ENCODE results near the gene SIGLECL1. TPM values are rescaled to one million over a fixed set of nuclear protein-coding genes. Genes with fewer than 3 reads are reported as not detected.

The SIGLECL1 gene
- total and polyA plus RNA-seq, 2 donors: 0.05 to 0.09 TPM

- no peaks in the 10 kb centered on the region for H3K27me3 ChIP-seq (ENCODE audit: control insufficient read depth in 2 of 2, insufficient read depth in 1 of 2, low read length in 1 of 2)
- H3K4me3 ChIP-seq (ENCODE audit: low read length in 2 of 2): no peak overlapping the region
- 18% methylated on average over 5 of the region's 5 CpGs for WGBS
- H3K9me3 ChIP-seq (ENCODE audit: control insufficient read depth in 2 of 2, insufficient read depth in 1 of 2, low read length in 1 of 2): peaks cover 0 to 8% of the 10 kb centered on the region in 2 donors
- peaks cover 0 to 9% of the 10 kb centered on the region in 2 donors for H3K4me1 ChIP-seq (ENCODE audit: control insufficient read depth in 2 of 2, insufficient read depth in 2 of 2, low read length in 2 of 2)
- H3K36me3 ChIP-seq (ENCODE audit: control insufficient read depth in 2 of 2, insufficient read depth in 2 of 2, low read length in 1 of 2): no peaks in the 10 kb centered on the region
- peak in 1 of 9 donors; percentile 12 for DNase-seq (ENCODE audit: low read depth in 6 of 9, low spot score in 9 of 9)
- no peak overlapping the region for H3K27ac ChIP-seq (ENCODE audit: low read depth in 1 of 2, low read length in 1 of 2)
Observed at GRCh38 chr19:51246164-51246552, 4.7 kb upstream of the SIGLECL1 start.

DNA sequence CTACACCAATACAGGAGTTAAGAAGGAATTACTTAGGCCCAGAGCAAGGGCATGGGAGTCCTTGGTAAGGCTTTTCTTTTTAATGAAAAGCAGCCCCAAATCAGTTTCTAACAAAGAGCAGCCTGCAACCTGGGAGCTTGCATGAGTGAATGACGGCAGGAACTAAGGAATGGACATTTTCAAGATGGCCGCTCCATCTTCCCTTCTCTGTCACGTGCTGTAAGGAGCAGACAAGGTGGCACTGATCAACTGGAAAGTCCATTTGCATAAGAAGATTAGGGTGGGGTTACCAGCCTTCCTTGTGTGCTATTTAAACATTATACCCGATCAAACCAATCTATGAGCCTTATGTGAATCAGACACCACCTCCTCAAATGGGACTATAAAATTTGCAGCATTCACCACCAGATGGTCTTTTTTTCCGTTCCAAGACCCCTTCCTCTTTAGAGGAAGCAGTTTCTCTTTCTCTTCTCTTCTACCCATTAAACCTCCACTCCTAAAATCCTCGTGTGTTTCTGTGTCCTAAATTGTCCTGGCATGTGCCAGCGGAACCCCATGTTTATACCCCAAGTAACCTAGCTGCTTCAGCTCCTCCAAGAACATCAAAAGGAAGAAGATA lies 2.8 kb upstream of the SIGLECL1 start:
- Histone ChIP-seq H3K27me3 (ENCODE audit: control insufficient read depth in 2 of 2, insufficient read depth in 1 of 2, low read length in 1 of 2) (no peaks in the 10 kb centered on the region), H3K4me1 (ENCODE audit: control insufficient read depth in 2 of 2, insufficient read depth in 2 of 2, low read length in 2 of 2) (peaks cover 0 to 6% of the 10 kb centered on the region in 2 donors), H3K36me3 (ENCODE audit: control insufficient read depth in 2 of 2, insufficient read depth in 2 of 2, low read length in 1 of 2) (no peaks in the 10 kb centered on the region), H3K27ac (ENCODE audit: low read depth in 1 of 2, low read length in 1 of 2) (no peak overlapping the region), H3K4me3 (ENCODE audit: low read length in 2 of 2) (no peak overlapping the region), H3K9me3 (ENCODE audit: control insufficient read depth in 2 of 2, insufficient read depth in 1 of 2, low read length in 1 of 2) (peaks cover 0 to 8% of the 10 kb centered on the region in 2 donors)
- DNase-seq (ENCODE audit: low read depth in 6 of 9, low spot score in 9 of 9): no peak
- 74% methylated on average over 7 of the region's 7 CpGs for WGBS

- no peak overlapping the region for H3K27ac ChIP-seq (ENCODE audit: low read depth in 1 of 2, low read length in 1 of 2)
- 94% methylated on average over 9 of the region's 9 CpGs for WGBS
- no peaks in the 10 kb centered on the region for H3K36me3 ChIP-seq (ENCODE audit: control insufficient read depth in 2 of 2, insufficient read depth in 2 of 2, low read length in 1 of 2)
- H3K4me1 ChIP-seq (ENCODE audit: control insufficient read depth in 2 of 2, insufficient read depth in 2 of 2, low read length in 2 of 2): no peaks in the 10 kb centered on the region
- H3K4me3 ChIP-seq (ENCODE audit: low read length in 2 of 2): no peak overlapping the region
- DNase-seq (ENCODE audit: low read depth in 6 of 9, low spot score in 9 of 9): no peak
- peaks cover 0 to 8% of the 10 kb centered on the region in 2 donors for H3K9me3 ChIP-seq (ENCODE audit: control insufficient read depth in 2 of 2, insufficient read depth in 1 of 2, low read length in 1 of 2)
- H3K27me3 ChIP-seq (ENCODE audit: control insufficient read depth in 2 of 2, insufficient read depth in 1 of 2, low read length in 1 of 2): no peaks in the 10 kb centered on the region
Observed at GRCh38 chr19:51251468-51251820, 564 bp downstream of the SIGLECL1 start.

DNA sequence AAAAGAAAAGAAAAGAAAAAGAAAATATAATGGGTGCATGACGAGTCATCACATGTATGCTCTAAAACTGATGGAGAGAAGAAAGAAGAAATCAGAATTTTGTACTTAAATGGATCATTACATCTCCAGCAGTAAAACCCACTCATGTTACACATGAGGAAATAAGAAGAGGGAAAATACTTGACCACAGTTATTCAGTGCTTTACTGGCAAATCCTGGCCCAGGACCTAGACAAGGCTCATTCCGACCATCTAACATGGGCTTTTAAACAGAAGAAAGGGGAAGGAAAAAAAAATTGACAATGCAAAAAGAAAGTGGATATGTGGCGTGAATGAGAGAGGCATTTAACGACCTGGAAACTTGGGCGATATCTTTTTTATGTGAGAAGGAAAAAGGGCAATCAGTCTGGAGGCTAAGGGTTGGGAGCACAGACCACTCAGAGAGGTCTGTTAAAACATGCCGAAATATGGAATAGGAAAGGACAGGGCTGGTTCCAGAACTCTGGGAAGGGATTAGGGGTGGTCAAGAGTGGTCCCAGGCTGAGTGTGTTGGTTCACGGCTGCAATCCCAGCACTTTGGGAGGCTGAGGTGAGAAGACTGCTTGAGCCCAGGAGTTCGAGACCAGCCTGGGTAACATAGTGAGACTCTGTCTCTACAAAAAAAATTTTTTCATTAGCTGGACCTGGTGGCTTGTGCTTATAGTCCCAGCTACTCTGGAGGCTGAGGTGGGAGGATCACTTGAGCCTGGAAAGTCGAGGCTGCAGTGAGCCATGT lies 1.6 kb downstream of the SIGLECL1 start:
- DNase-seq (ENCODE audit: low read depth in 6 of 9, low spot score in 9 of 9): no peak
- no peak overlapping the region for H3K27ac ChIP-seq (ENCODE audit: low read depth in 1 of 2, low read length in 1 of 2)
- H3K27me3 ChIP-seq (ENCODE audit: control insufficient read depth in 2 of 2, insufficient read depth in 1 of 2, low read length in 1 of 2): no peaks in the 10 kb centered on the region
- H3K9me3 ChIP-seq (ENCODE audit: control insufficient read depth in 2 of 2, insufficient read depth in 1 of 2, low read length in 1 of 2): peaks cover 0 to 8% of the 10 kb centered on the region in 2 donors
- no peaks in the 10 kb centered on the region for H3K36me3 ChIP-seq (ENCODE audit: control insufficient read depth in 2 of 2, insufficient read depth in 2 of 2, low read length in 1 of 2)
- 91% methylated on average over 9 of the region's 9 CpGs for WGBS
- no peaks in the 10 kb centered on the region for H3K4me1 ChIP-seq (ENCODE audit: control insufficient read depth in 2 of 2, insufficient read depth in 2 of 2, low read length in 2 of 2)
- no peak overlapping the region for H3K4me3 ChIP-seq (ENCODE audit: low read length in 2 of 2)

DNA sequence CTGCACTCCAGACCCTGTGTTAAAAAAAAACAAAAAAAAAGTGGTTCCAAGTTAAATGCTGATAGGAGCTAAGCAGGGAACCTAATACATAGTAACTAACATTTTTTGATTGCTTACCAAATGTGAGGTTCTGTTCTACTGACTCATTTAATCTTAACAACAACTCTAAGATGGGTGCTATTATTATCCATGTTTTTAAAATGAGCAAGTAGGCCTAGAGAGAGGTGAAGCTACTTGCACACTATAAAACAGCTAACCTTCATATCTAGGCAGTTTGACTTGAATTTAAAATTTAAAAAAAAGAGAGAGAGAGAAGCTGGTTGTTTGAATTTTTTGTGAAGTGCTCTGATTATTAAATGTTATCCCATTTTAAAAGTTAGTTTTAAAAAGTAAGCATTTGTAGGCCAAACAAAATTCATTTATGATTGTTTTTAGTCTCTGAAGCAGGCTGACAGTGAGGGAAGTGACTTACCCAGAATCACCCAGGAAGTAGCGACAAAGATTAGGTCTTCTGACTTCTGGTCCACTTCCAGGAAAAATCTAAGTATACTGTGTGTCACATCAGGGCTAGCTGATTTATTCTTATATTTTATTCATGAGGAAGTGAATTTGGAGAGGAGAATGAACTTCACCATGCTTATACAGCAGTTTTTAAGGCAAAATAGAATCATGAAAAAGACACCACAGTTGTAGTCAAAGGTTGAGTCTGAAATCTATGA lies 2.4 kb downstream of the SIGLECL1 start:
- 96% methylated on average over 1 of the region's 1 CpG for WGBS
- no peaks in the 10 kb centered on the region for H3K36me3 ChIP-seq (ENCODE audit: control insufficient read depth in 2 of 2, insufficient read depth in 2 of 2, low read length in 1 of 2)
- H3K27ac ChIP-seq (ENCODE audit: low read depth in 1 of 2, low read length in 1 of 2): no peak overlapping the region
- no peak overlapping the region for H3K4me3 ChIP-seq (ENCODE audit: low read length in 2 of 2)
- peaks cover 0 to 4% of the 10 kb centered on the region in 2 donors for H3K4me1 ChIP-seq (ENCODE audit: control insufficient read depth in 2 of 2, insufficient read depth in 2 of 2, low read length in 2 of 2)
- peaks cover 0 to 8% of the 10 kb centered on the region in 2 donors for H3K9me3 ChIP-seq (ENCODE audit: control insufficient read depth in 2 of 2, insufficient read depth in 1 of 2, low read length in 1 of 2)
- no peaks in the 10 kb centered on the region for H3K27me3 ChIP-seq (ENCODE audit: control insufficient read depth in 2 of 2, insufficient read depth in 1 of 2, low read length in 1 of 2)
- DNase-seq (ENCODE audit: low read depth in 6 of 9, low spot score in 9 of 9): no peak

DNA sequence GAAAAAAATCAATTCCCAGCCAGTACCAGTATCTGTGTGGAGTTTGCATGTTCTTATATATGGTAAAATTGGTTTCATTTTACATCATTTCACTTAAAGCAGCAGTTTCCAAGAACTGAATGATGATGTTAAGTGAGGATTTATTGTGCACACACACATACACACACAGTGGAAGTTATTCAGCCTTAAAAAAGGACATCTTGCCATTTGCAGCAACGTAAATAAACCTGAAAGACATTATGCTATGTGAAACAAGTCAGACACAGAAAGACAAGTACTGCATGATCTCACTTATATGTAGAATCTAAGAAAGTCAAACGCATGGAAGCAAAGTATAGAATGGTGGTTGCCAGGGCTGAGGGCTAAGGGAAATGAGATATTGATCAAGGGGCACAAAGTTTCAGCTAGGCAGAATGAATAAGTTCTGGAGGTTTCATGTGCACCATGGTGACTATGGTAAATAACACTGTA lies 5.3 kb downstream of the SIGLECL1 start:
- H3K27me3 ChIP-seq (ENCODE audit: control insufficient read depth in 2 of 2, insufficient read depth in 1 of 2, low read length in 1 of 2): no peaks in the 10 kb centered on the region
- peaks cover 0 to 11% of the 10 kb centered on the region in 2 donors for H3K4me1 ChIP-seq (ENCODE audit: control insufficient read depth in 2 of 2, insufficient read depth in 2 of 2, low read length in 2 of 2)
- H3K27ac ChIP-seq (ENCODE audit: low read depth in 1 of 2, low read length in 1 of 2): no peak overlapping the region
- H3K36me3 ChIP-seq (ENCODE audit: control insufficient read depth in 2 of 2, insufficient read depth in 2 of 2, low read length in 1 of 2): no peaks in the 10 kb centered on the region
- WGBS: 85% methylated on average over 2 of the region's 2 CpGs
- peaks cover 0 to under 1% of the 10 kb centered on the region in 2 donors for H3K9me3 ChIP-seq (ENCODE audit: control insufficient read depth in 2 of 2, insufficient read depth in 1 of 2, low read length in 1 of 2)
- H3K4me3 ChIP-seq (ENCODE audit: low read length in 2 of 2): no peak overlapping the region
- DNase-seq (ENCODE audit: low read depth in 6 of 9, low spot score in 9 of 9): no peak

- 90% methylated on average over 2 of the region's 2 CpGs for WGBS
- Histone ChIP-seq H3K4me3 (ENCODE audit: low read length in 2 of 2) (no peak overlapping the region), H3K27ac (ENCODE audit: low read depth in 1 of 2, low read length in 1 of 2) (no peak overlapping the region), H3K9me3 (ENCODE audit: control insufficient read depth in 2 of 2, insufficient read depth in 1 of 2, low read length in 1 of 2) (no peaks in the 10 kb centered on the region), H3K4me1 (ENCODE audit: control insufficient read depth in 2 of 2, insufficient read depth in 2 of 2, low read length in 2 of 2) (peaks cover 0 to 11% of the 10 kb centered on the region in 2 donors), H3K27me3 (ENCODE audit: control insufficient read depth in 2 of 2, insufficient read depth in 1 of 2, low read length in 1 of 2) (no peaks in the 10 kb centered on the region), H3K36me3 (ENCODE audit: control insufficient read depth in 2 of 2, insufficient read depth in 2 of 2, low read length in 1 of 2) (no peaks in the 10 kb centered on the region)
- DNase-seq (ENCODE audit: low read depth in 6 of 9, low spot score in 9 of 9): no peak
Observed at GRCh38 chr19:51257471-51257870, 6.6 kb downstream of the SIGLECL1 start.

DNA sequence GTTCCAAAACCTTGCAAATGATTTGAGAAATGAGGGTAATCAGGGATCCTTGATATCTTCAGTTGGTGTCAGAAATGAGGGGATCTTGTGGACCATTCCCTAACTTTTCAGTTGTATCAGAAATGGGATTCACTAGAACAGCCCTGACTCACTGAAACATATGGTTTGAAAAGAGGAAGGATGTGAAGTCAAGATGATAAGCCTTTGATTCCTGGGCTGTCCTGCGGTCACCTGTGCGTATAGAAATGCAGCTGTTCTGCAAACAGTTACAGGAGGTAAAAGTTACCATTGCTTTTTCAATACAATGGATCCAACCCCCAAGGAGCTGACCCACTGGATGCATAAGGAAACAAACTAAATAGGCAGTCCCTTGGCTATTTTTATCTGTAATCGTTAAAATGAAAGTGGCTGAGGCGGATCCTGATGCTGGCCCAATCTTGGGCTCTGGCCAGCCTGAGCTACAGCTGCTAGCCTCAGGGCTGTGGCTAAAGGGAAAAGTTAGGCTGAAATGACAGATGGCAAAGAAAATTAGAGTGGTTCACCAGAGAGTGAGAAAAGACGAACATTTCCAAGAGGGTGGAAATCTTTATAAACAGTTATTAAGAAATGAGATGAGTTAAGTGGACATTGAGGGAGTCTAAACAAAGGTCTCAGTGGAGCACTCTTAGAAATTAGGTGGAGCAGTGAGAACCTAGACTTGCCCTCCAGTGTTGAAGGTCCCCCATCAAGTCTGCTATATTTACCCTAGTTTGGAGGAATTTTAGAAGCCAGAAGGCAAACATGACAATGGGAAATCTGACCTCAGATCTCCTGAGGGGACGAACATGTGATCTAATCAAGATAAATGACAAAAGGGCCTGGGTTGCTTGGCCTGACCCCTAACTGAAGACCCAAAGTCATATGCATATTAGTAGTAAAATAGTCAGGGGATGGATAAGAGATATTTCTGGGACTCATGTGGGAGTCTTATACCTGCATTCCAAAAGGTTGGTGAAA lies 7.6 kb downstream of the SIGLECL1 start:
- WGBS: 19% methylated on average over 6 of the region's 6 CpGs
- no peaks in the 10 kb centered on the region for H3K27me3 ChIP-seq (ENCODE audit: control insufficient read depth in 2 of 2, insufficient read depth in 1 of 2, low read length in 1 of 2)
- H3K4me3 ChIP-seq (ENCODE audit: low read length in 2 of 2): no peak overlapping the region
- DNase-seq (ENCODE audit: low read depth in 6 of 9, low spot score in 9 of 9): peak in 1 of 9 donors; percentile 29
- no peak overlapping the region for H3K27ac ChIP-seq (ENCODE audit: low read depth in 1 of 2, low read length in 1 of 2)
- no peaks in the 10 kb centered on the region for H3K36me3 ChIP-seq (ENCODE audit: control insufficient read depth in 2 of 2, insufficient read depth in 2 of 2, low read length in 1 of 2)
- no peaks in the 10 kb centered on the region for H3K9me3 ChIP-seq (ENCODE audit: control insufficient read depth in 2 of 2, insufficient read depth in 1 of 2, low read length in 1 of 2)
- H3K4me1 ChIP-seq (ENCODE audit: control insufficient read depth in 2 of 2, insufficient read depth in 2 of 2, low read length in 2 of 2): peaks cover 0 to 11% of the 10 kb centered on the region in 2 donors

Measured in thymus (tissue), 11 donors.